ENCODE measurements around the gene TTYH3. TPM values are rescaled to one million over a fixed set of nuclear protein-coding genes. Genes with fewer than 3 reads are reported as not detected.

The TTYH3 gene
- total and polyA plus RNA-seq, 2 of the 13 experiments (the other 11 are each of a cell fraction or from before 2014, with no cell fraction given) = 26.3 to 50.0 TPM

DNA sequence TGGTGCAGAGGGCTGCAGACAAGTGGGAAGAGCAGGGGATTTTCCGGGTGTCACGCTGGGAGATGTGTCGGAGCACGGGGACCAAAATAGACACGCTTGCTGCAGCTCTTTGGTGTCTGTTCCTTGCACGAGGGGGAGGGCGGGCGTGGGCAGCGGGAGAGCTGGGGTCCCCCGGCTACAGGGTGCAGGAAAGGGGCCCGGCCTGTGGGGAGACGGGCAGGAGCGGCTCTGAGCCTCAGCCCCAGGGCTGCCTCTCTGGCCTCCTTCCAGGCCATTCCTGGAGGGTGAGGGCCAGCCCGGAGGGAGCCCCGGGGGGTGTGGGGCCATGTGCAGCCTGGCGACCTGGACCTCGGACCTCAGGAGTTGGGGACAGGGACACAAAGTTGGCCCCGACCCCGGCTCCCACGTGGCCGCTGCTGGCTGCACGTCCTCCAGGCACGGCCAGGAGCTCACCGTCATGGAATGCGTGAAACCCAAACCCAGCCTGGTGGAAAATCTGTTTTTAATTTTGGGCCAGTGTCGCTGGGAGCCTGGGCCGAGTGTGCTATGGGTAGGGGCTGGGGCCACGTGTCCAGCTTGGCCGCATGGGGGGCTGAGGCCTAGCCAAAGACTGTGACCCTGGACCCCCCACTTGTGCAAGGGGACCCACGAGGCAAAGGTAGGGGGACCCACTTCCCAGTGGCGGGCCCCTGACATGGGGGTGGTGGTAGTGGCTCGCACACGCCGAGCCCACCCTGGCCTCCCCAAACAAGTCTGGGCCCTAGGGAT lies 6.6 kb downstream of the TTYH3 start (continued):
- 0 out of 2 replicates have a peak, but pooled peaks have one; percentile 18 for TF ChIP-seq KDM1A (CRISPR knock-in tag; IDR thresholded peaks at IDR 0.05)
- TF ChIP-seq, protein P1, sequence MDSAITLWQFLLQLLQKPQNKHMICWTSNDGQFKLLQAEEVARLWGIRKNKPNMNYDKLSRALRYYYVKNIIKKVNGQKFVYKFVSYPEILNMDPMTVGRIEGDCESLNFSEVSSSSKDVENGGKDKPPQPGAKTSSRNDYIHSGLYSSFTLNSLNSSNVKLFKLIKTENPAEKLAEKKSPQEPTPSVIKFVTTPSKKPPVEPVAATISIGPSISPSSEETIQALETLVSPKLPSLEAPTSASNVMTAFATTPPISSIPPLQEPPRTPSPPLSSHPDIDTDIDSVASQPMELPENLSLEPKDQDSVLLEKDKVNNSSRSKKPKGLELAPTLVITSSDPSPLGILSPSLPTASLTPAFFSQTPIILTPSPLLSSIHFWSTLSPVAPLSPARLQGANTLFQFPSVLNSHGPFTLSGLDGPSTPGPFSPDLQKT (CRISPR knock-in tag; IDR thresholded peaks at IDR 0.05; ENCODE audit: borderline replicate concordance) = no peak
- 0 out of 2 replicates have a peak, but pooled peaks have one; percentile 57 for TF ChIP-seq ZNF468 (CRISPR knock-in tag; IDR thresholded peaks at IDR 0.05)
- peak; percentile 33; the same call in 1 of the 2 replicates for TF ChIP-seq KDM2A (CRISPR knock-in tag; IDR thresholded peaks at IDR 0.05; ENCODE audit: borderline replicate concordance, low read depth)
- peak; percentile 47 for TF ChIP-seq PHF8 (CRISPR knock-in tag; IDR thresholded peaks at IDR 0.05)
- peak; percentile 87; the same call in 1 of the 2 replicates for TF ChIP-seq SMYD3 (CRISPR knock-in tag; IDR thresholded peaks at IDR 0.05)
- TF ChIP-seq KDM6A (CRISPR knock-in tag; IDR thresholded peaks at IDR 0.05; ENCODE audit: low read depth) = peak; percentile 47; the same call in 1 of the 2 replicates
- TF ChIP-seq ZBTB3 (CRISPR knock-in tag; IDR thresholded peaks at IDR 0.05; ENCODE audit: borderline replicate concordance, low read depth) = no peak
- TF ChIP-seq, protein P2, sequence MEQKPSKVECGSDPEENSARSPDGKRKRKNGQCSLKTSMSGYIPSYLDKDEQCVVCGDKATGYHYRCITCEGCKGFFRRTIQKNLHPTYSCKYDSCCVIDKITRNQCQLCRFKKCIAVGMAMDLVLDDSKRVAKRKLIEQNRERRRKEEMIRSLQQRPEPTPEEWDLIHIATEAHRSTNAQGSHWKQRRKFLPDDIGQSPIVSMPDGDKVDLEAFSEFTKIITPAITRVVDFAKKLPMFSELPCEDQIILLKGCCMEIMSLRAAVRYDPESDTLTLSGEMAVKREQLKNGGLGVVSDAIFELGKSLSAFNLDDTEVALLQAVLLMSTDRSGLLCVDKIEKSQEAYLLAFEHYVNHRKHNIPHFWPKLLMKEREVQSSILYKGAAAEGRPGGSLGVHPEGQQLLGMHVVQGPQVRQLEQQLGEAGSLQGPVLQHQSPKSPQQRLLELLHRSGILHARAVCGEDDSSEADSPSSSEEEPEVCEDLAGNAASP (CRISPR knock-in tag; IDR thresholded peaks at IDR 0.05; ENCODE audit: borderline replicate concordance) = peak; percentile 56; the same call in 1 of the 2 replicates
- peak; percentile 31; the same call in 1 of the 2 replicates for TF ChIP-seq THAP11 (CRISPR knock-in tag; IDR thresholded peaks at IDR 0.05)
- peak; percentile 25; the same call in 1 of the 2 replicates for TF ChIP-seq GATA4 (IDR thresholded peaks at IDR 0.05; ENCODE audit: borderline replicate concordance, low read depth)
- peak; percentile 93 for TF ChIP-seq BRD4 (CRISPR knock-in tag; IDR thresholded peaks at IDR 0.05)
- TF ChIP-seq ZNF530 (CRISPR knock-in tag; IDR thresholded peaks at IDR 0.05; ENCODE audit: low read depth) = no peak
- peak; percentile 32; the same call in 1 of the 2 replicates for TF ChIP-seq ZNF773 (CRISPR knock-in tag; IDR thresholded peaks at IDR 0.05; ENCODE audit: borderline replicate concordance)
- TF ChIP-seq ADNP (CRISPR knock-in tag; IDR thresholded peaks at IDR 0.05) = no peak
- no peak for TF ChIP-seq TCF7 (IDR thresholded peaks at IDR 0.05; ENCODE audit: low read depth)
- TF ChIP-seq HNRNPL (IDR thresholded peaks at IDR 0.05; ENCODE audit: low read depth, low read length) = 0 out of 2 replicates have a peak, but pooled peaks have one; percentile 2
- TF ChIP-seq, protein P3, sequence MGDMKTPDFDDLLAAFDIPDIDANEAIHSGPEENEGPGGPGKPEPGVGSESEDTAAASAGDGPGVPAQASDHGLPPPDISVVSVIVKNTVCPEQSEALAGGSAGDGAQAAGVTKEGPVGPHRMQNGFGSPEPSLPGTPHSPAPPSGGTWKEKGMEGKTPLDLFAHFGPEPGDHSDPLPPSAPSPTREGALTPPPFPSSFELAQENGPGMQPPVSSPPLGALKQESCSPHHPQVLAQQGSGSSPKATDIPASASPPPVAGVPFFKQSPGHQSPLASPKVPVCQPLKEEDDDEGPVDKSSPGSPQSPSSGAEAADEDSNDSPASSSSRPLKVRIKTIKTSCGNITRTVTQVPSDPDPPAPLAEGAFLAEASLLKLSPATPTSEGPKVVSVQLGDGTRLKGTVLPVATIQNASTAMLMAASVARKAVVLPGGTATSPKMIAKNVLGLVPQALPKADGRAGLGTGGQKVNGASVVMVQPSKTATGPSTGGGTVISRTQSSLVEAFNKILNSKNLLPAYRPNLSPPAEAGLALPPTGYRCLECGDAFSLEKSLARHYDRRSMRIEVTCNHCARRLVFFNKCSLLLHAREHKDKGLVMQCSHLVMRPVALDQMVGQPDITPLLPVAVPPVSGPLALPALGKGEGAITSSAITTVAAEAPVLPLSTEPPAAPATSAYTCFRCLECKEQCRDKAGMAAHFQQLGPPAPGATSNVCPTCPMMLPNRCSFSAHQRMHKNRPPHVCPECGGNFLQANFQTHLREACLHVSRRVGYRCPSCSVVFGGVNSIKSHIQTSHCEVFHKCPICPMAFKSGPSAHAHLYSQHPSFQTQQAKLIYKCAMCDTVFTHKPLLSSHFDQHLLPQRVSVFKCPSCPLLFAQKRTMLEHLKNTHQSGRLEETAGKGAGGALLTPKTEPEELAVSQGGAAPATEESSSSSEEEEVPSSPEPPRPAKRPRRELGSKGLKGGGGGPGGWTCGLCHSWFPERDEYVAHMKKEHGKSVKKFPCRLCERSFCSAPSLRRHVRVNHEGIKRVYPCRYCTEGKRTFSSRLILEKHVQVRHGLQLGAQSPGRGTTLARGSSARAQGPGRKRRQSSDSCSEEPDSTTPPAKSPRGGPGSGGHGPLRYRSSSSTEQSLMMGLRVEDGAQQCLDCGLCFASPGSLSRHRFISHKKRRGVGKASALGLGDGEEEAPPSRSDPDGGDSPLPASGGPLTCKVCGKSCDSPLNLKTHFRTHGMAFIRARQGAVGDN (CRISPR knock-in tag; IDR thresholded peaks at IDR 0.05) = peak; percentile 98
- peak; percentile 80 for TF ChIP-seq ZNF263 (CRISPR knock-in tag; IDR thresholded peaks at IDR 0.05)
- TF ChIP-seq, protein P4, sequence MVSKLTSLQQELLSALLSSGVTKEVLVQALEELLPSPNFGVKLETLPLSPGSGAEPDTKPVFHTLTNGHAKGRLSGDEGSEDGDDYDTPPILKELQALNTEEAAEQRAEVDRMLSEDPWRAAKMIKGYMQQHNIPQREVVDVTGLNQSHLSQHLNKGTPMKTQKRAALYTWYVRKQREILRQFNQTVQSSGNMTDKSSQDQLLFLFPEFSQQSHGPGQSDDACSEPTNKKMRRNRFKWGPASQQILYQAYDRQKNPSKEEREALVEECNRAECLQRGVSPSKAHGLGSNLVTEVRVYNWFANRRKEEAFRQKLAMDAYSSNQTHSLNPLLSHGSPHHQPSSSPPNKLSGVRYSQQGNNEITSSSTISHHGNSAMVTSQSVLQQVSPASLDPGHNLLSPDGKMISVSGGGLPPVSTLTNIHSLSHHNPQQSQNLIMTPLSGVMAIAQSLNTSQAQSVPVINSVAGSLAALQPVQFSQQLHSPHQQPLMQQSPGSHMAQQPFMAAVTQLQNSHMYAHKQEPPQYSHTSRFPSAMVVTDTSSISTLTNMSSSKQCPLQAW (CRISPR knock-in tag; IDR thresholded peaks at IDR 0.05) = peak; percentile 75; the same call in 1 of the 2 replicates
- peak; percentile 83; the same call in 1 of the 2 replicates for TF ChIP-seq MEF2D (CRISPR knock-in tag; IDR thresholded peaks at IDR 0.05)

Data from HepG2 (cell line).